Activated T-helper 1 cell treated with anti-CD3 and anti-CD28 coated beads, Interleukin-12 subunit alpha, Interleukin-12 subunit beta, Interleukin-2, Interleukin-4 antibody, amounts not matched to agents 30 ng/mL and 10 ng/mL and 1 ng/mL, durations not matched to agents 14 hours and 24 hours and 36 hours (primary cell): ENCODE data around the gene NPSR1. TPM values are rescaled to one million over a fixed set of nuclear protein-coding genes. Genes with fewer than 3 reads are reported as not detected.

ENCODE experiments used
- DNase-seq: peaks from one replicate; pipeline ENCODE4 v3.0.0; 2021; ENCODE audit warnings: low spot score
- H3K27ac Mint-ChIP-seq: one replicate; pipeline ENCODE4 v1.8.0; 2021; ENCODE audit warnings: mild to moderate bottlenecking, mixed read lengths
- H3K27me3 Mint-ChIP-seq: one replicate; pipeline ENCODE4 v1.8.0; 2022; ENCODE audit warnings: mild to moderate bottlenecking, moderate library complexity, mixed read lengths; ENCODE audit not compliant: insufficient read depth
- H3K36me3 Mint-ChIP-seq: one replicate; pipeline ENCODE4 v1.8.0; 2021; ENCODE audit warnings: low read depth, mixed read lengths
- H3K4me1 Mint-ChIP-seq: one replicate; pipeline ENCODE4 v1.8.0; 2021; ENCODE audit warnings: low read depth, mixed read lengths
- H3K4me3 Mint-ChIP-seq: one replicate; pipeline ENCODE4 v1.8.0; 2021; ENCODE audit warnings: mild to moderate bottlenecking, moderate library complexity, mixed read lengths
- H3K9me3 Mint-ChIP-seq: one replicate; pipeline ENCODE4 v1.8.0; 2021; ENCODE audit warnings: mixed read lengths
- intact Hi-C: fragments of 100-400 bp; cut with micrococcal nuclease; formaldehyde crosslinking; loops from one replicate; pipeline ENCODE4 v1.15.1; 2024
- total RNA-seq: library from RNA; stranded (reverse); gene quantifications from 2 replicates; pipeline ENCODE4 v1.2.3, GENCODE V29; 2022

Gene NPSR1
- total RNA-seq, 1 donor from 2014 or later = not detected

GRCh38 chr7:34672430-34672829, 14.4 kb downstream of the NPSR1 start:
- Mint-ChIP-seq H3K4me1 (no peaks in the 10 kb centered on the region), H3K9me3 (no peaks in the 10 kb centered on the region), H3K27ac (no peak overlapping the region), H3K27me3 (no peaks in the 10 kb centered on the region), H3K4me3 (no peak overlapping the region), H3K36me3 (no peaks in the 10 kb centered on the region)
- no peak for DNase-seq
- intact Hi-C loops = no loop called here

GRCh38 chr7:34673066-34673465, 15.0 kb downstream of the NPSR1 start:
- H3K4me1 Mint-ChIP-seq = no peaks in the 10 kb centered on the region
- H3K9me3 Mint-ChIP-seq = no peaks in the 10 kb centered on the region
- H3K36me3 Mint-ChIP-seq = no peaks in the 10 kb centered on the region
- no peak for DNase-seq
- intact Hi-C loops = no loop called here
- no peak overlapping the region for H3K27ac Mint-ChIP-seq
- H3K4me3 Mint-ChIP-seq = no peak overlapping the region
- H3K27me3 Mint-ChIP-seq = no peaks in the 10 kb centered on the region

DNA sequence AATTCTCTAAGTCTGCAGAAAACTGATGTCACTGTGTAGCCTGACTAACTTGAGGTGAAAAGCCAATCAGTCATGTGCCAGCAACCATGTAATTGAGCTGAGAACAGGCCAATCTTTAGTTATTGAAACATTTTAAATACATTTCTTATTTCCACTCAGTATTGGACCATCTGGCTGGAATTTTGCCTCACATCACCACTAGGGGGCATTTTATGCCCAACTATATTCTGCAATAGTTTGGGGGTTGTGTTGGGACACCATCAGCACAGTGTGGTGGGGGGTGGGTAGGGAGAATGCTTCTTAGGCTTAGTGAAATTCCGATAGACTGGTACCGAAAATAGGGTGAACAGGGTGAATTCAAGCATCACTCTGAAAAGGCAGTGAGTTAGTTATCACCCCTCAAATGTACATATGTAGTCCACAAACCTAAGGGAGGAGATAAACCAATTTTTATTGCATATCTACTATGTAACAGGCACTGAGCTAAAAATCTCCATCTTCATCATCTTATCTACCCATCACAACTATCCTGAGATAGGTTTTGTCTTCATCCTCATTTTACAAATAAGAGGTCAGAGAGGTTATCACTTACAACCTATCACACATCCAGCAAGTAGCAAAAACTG, 17.8 kb downstream of the NPSR1 start:
- Mint-ChIP-seq H3K9me3 (no peaks in the 10 kb centered on the region), H3K36me3 (no peaks in the 10 kb centered on the region), H3K27ac (no peak overlapping the region), H3K4me1 (no peaks in the 10 kb centered on the region), H3K27me3 (no peaks in the 10 kb centered on the region), H3K4me3 (no peak overlapping the region)
- DNase-seq = no peak
- intact Hi-C loops = no loop called here

GRCh38 chr7:34677491-34677890, 19.5 kb downstream of the NPSR1 start:
- no peak overlapping the region for H3K27ac Mint-ChIP-seq
- H3K9me3 Mint-ChIP-seq = no peaks in the 10 kb centered on the region
- no peak for DNase-seq
- no peak overlapping the region for H3K4me3 Mint-ChIP-seq
- intact Hi-C loops = no loop called here
- H3K27me3 Mint-ChIP-seq = no peaks in the 10 kb centered on the region
- H3K36me3 Mint-ChIP-seq = no peaks in the 10 kb centered on the region
- no peaks in the 10 kb centered on the region for H3K4me1 Mint-ChIP-seq

DNA sequence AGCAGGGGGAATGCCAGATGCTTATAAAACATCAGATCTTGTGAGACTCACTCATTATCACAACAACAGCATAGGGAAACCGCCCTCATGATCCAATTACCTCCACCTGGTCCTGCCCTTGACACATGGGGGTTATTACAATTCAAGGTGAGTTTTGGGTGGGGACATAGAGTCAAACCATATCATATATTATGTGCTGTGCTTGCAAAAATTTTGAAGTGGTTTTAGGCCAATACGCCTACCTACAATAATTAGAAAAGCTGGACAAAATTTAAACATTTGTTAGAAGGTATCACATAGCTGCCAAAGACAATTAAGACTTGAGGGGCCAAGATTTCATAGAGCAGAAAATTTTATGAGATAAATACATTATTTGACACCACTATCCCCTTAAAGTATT, 29.5 kb downstream of the NPSR1 start:
- intact Hi-C loops = no loop called here
- Mint-ChIP-seq H3K36me3 (no peaks in the 10 kb centered on the region), H3K27me3 (peaks cover 4% of the 10 kb centered on the region), H3K27ac (no peak overlapping the region), H3K9me3 (no peaks in the 10 kb centered on the region), H3K4me3 (no peak overlapping the region), H3K4me1 (no peaks in the 10 kb centered on the region)
- DNase-seq = no peak

GRCh38 chr7:34696415-34696814, 38.4 kb downstream of the NPSR1 start:
- Mint-ChIP-seq H3K9me3 (peaks cover 13% of the 10 kb centered on the region), H3K36me3 (no peaks in the 10 kb centered on the region), H3K27me3 (no peaks in the 10 kb centered on the region), H3K4me3 (no peak overlapping the region), H3K4me1 (no peaks in the 10 kb centered on the region), H3K27ac (no peak overlapping the region)
- DNase-seq = no peak
- intact Hi-C loops = no loop called here

- Mint-ChIP-seq H3K9me3 (no peaks in the 10 kb centered on the region), H3K36me3 (no peaks in the 10 kb centered on the region)
Measured at GRCh38 chr7:34709771-34710170, 51.8 kb downstream of the NPSR1 start.

GRCh38 chr7:34718867-34719266, 60.8 kb downstream of the NPSR1 start:
- H3K9me3 Mint-ChIP-seq = no peaks in the 10 kb centered on the region
- intact Hi-C loops = no loop called here
- no peaks in the 10 kb centered on the region for H3K27me3 Mint-ChIP-seq
- no peaks in the 10 kb centered on the region for H3K4me1 Mint-ChIP-seq
- no peaks in the 10 kb centered on the region for H3K36me3 Mint-ChIP-seq
- no peak for DNase-seq
- no peak overlapping the region for H3K27ac Mint-ChIP-seq
- H3K4me3 Mint-ChIP-seq = no peak overlapping the region

More at GRCh38 chr7:34709771-34710170, 51.8 kb downstream of the NPSR1 start:
- no peaks in the 10 kb centered on the region for H3K27me3 Mint-ChIP-seq
- intact Hi-C loops = no loop called here
- no peak overlapping the region for H3K4me3 Mint-ChIP-seq
- no peaks in the 10 kb centered on the region for H3K4me1 Mint-ChIP-seq
- H3K27ac Mint-ChIP-seq = no peak overlapping the region
- no peak for DNase-seq

DNA sequence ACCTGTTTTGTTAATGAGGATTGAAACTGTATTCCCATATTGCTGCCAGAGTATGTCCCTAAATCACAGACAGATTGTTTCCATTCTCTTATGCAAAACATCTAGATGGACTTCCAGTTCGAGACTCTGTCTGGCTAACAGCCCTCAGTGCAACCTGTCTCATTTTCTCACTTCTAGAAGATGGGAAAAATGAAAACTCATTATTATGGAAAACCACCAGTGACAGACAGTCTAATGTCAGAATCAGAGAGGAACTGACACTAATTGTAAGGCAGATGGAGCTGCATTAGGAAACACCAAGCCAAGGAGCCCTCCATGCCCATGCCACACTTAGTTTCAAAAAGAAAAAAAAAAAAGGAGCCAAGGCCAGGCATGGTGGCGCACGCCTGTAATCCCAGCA, 61.6 kb downstream of the NPSR1 start:
- Mint-ChIP-seq H3K9me3 (no peaks in the 10 kb centered on the region), H3K4me3 (no peak overlapping the region), H3K27me3 (no peaks in the 10 kb centered on the region), H3K36me3 (no peaks in the 10 kb centered on the region), H3K4me1 (no peaks in the 10 kb centered on the region), H3K27ac (no peak overlapping the region)
- intact Hi-C loops = no loop called here
- DNase-seq = no peak

GRCh38 chr7:34720289-34720688, 62.3 kb downstream of the NPSR1 start:
- Mint-ChIP-seq H3K36me3 (no peaks in the 10 kb centered on the region), H3K4me3 (no peak overlapping the region), H3K27me3 (no peaks in the 10 kb centered on the region), H3K27ac (no peak overlapping the region), H3K9me3 (no peaks in the 10 kb centered on the region), H3K4me1 (no peaks in the 10 kb centered on the region)
- intact Hi-C loops = no loop called here
- no peak for DNase-seq

DNA sequence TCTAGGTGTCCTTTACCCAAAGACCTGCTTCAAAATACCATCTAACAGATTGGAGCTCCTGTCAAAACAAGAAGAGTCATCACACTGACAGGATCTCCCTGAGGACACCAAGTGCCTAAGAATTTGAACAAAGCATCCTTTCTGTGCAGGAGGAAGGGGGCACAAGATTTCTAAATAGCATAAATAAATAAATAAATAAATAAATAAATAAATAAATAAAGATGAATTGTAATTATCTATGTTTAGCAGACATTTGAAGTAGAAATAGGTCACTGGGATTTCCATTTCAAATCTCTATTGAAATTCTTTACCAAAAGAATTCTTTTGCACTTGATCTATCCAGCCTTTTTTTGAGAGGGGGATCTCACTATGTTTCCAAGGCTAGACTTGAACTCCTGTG, 65.3 kb downstream of the NPSR1 start:
- Mint-ChIP-seq H3K27ac (no peak overlapping the region), H3K4me3 (no peak overlapping the region)

DNA sequence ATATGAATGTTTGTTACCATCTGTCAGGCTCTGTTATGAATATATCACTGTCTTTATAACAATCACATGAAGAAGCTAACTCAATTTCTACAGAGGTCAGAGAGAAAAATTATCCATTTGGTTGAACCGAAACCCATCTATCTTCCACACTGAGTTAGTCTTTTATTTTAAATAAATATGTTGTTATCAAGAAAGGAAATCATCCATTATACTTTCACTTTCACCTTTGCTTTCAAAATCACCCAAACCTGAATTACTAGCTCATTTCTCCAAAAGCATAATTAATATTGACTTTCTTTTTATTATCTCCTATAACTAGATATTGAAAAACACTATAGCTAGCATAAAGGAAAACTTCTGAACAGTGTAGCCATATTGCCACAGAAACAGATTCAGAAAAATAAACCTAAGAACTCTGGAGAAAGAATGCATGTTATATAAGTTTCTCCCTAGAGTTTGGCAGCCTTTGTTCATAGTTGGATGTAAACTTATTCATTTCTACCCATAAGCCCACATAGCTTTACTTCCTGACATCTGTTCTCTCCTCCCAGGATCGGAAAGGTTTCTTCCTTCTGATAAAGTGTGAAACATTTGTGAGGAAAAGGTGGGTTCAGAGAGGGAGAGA, 66.0 kb downstream of the NPSR1 start:
- H3K9me3 Mint-ChIP-seq = no peaks in the 10 kb centered on the region
- intact Hi-C loops = no loop called here
- no peak overlapping the region for H3K27ac Mint-ChIP-seq
- no peaks in the 10 kb centered on the region for H3K36me3 Mint-ChIP-seq
- H3K27me3 Mint-ChIP-seq = no peaks in the 10 kb centered on the region
- no peak for DNase-seq
- H3K4me3 Mint-ChIP-seq = no peak overlapping the region
- no peaks in the 10 kb centered on the region for H3K4me1 Mint-ChIP-seq

More for the DNA sequence above, 65.3 kb downstream of the NPSR1 start:
- Mint-ChIP-seq H3K27me3 (no peaks in the 10 kb centered on the region), H3K9me3 (no peaks in the 10 kb centered on the region), H3K4me1 (no peaks in the 10 kb centered on the region), H3K36me3 (no peaks in the 10 kb centered on the region)
- intact Hi-C loops = no loop called here
- no peak for DNase-seq

DNA sequence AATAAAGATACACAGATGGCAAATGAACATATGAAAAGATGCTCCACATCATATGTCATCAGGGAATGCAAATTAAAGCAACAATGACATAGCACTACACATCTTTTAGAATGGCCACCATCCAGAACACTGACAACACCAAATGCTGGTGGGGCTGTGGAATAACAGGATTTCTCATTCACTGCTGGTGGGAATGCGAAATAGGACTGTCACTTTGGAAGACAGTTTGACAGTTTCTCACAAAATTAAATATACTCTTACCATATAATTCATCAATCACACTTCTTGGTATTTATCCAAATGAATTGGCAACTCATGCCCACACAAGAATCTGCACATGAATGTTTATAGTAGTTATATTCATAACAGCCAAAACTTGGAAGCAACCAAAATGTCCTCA, 68.2 kb downstream of the NPSR1 start:
- Mint-ChIP-seq H3K27me3 (no peaks in the 10 kb centered on the region), H3K4me3 (no peak overlapping the region), H3K4me1 (no peaks in the 10 kb centered on the region), H3K36me3 (no peaks in the 10 kb centered on the region), H3K27ac (no peak overlapping the region), H3K9me3 (no peaks in the 10 kb centered on the region)
- DNase-seq = no peak
- intact Hi-C loops = no loop called here
